Activated effector memory CD4-positive, alpha-beta T cell treated with anti-CD3 and anti-CD28 coated beads, Interleukin-2, amount 50 U/mL, for 16 hours (primary cell): ENCODE data around the gene KRTCAP2.
A peak's percentile ranks its signal among the peaks of the same experiment; 100 is the strongest.

Experiments
- DNase-seq: peaks from one replicate; pipeline ENCODE4 v3.0.0-alpha.2; 2020

The KRTCAP2 gene

DNA sequence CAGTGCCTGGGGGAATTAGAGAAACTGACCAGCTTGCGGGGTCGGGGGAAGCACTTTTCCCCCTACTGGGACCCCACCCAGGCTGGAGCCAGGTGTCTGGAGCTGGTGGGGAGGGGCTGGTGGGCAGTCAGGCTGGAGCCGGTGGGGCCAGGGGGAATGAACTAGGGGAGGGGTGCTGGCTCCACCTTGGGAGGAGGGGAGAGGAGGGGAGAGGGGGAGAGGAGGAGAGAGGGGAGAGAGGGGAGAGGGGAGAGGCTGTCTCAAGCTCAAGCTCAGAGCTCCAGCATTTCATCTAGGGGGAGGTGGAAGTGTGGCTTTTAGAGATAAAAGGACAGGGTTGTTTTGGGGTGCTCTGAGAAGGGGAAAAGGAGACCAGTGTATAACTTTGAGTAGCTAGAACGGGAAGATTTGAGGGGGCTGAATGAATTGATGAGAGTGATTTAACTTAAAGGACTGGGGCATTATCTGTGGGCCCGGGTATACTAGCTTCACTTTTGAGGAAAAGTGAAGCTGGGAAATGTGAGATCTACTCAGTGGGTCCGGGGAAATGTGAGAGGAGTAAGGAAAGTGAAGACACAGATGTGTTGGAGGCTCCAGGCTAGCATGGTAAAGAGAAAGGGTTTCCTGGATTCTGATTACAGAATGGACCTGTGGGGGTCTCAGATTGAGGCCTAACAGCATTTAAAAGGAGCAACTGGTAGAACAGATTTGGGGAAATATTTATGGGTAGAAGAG is 42.7 kb downstream of the KRTCAP2 start:
- DNase-seq: no peak

DNA sequence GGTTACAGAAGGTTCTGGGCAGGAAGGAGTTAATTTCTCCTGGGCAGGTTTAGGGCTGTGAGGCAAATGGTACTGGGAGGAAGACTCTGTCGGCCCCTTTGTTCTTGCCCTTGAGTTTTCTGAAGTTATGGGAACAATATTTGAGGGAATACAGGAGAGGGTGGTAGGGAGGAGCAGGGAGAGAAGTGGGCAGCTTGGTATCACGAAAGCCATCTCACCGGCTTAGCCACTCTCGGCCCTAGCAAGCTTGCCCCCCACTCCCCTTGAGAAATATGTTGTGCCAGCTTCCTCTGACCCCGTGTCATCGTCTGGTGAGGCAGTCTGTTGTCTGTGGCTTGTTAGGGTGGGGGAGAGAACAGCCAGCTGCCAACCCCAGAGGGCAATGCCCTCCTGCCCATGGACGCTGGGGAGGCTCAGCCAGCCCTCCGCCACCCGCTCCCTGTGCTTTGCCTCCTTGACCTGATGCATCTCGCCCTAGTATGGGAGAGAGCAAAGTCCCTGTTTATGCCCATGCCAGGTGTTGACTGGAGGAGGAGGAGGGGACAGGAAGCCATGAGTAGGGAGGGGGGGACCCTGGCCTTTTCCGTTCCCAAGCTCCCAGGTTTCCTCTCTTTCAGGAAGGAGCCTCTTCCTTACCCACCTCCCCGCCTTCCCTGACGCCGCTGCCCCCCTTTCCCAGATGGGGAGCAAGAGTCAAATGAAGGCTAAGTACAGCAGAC is 44.2 kb downstream of the KRTCAP2 start:
- no peak for DNase-seq

DNA sequence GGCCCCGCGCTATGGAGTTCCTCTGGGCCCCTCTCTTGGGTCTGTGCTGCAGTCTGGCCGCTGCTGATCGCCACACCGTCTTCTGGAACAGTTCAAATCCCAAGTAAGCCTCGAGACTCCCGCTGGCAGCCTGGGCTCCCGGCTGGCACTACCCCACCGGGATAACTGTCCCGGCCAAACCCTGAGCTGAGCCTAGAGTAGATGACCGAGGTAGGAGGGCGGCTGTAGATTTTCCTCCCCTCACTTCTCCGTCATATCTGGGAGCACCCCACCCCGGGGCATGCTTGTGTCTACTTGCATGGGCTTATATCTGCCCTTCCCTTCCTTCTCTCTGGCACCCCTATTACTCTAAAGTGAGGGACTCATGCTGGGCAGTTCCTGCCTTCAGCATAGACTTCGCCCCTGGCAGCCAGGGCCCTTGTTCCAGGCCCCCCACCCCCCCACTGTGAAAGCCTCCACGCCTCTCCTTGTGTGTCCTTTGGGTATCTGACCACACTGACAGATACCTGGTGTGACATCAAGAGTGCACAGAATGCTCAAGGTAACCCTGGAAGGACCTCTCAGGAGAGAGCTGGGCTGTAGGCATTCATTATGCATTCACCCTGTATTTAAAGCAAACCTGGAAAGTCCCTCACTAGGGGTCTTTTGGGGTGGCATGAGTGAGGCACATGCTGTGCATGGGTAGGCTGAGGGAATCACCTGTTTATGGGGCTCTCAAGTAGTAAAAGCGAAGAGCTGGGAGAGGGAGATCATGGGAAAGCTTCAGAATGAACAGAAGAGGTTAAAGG is 44.9 kb downstream of the KRTCAP2 start:
- DNase-seq: no peak

- DNase-seq: peak; percentile 78
Measured at GRCh38 chr1:155127105-155127966, 45.8 kb downstream of the KRTCAP2 start, which contains the start of gene EFNA1. Gene EFNA1, plus strand, starts transcription at chr1:155127876. Its CDS starts 102 bp downstream, at chr1:155127978.

- peak; percentile 71 for DNase-seq
Measured at GRCh38 chr1:155126556-155127104, 46.5 kb downstream of the KRTCAP2 start.

DNA sequence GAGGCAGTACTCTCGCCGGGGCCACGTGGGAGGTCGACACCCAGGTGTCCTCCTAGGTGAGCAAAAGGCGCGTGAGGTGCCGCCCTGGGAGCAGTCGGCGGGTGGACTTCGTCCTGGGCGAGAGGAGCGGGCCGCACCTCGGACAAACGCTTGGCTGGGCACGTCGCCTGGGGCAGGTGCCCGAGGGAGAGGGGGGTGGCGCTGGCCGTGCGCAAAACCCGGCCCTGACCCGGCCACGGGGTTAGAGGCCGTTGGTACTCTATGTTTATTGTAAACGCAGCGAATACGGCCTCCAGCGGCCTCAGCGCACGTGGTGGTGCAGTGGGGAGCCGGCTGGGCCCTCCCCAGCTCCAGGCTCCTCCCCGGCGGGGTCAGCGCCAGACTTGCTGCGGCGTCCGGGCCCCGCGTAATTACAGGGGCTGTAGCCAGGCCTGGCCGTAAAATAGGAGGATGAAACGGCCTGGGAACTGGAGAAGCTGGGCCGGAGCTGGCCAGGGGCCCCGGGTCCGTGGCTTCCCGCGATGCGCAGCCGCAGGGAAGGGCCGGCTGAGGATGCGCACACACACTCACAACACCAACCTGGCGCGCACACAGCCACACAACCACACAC is 47.1 kb downstream of the KRTCAP2 start:
- no peak for DNase-seq

DNA sequence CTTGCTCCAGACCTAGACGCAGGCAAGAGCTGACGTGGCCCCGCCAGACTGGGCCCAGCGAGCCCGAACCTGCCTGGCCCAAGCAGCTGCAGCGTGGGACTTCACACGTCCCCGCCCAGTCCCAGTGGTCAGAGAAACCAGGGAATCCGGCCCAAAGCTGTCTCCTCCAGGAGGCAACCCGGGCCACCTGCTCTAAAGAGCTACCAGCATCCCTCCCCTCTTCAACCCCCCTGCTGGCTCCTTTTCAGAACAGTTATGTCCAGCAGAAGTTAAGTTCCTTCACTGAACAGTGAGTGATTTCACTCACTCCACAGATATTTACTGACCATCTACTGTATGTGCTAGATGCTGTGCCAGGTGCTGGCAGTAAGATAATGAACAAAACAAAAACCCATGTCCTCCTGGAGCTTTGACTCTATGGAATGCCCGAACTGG is 47.6 kb downstream of the KRTCAP2 start:
- DNase-seq: no peak

GRCh38 chr1:155124503-155125463 is 48.3 kb downstream of the KRTCAP2 start:
- no peak for DNase-seq

DNA sequence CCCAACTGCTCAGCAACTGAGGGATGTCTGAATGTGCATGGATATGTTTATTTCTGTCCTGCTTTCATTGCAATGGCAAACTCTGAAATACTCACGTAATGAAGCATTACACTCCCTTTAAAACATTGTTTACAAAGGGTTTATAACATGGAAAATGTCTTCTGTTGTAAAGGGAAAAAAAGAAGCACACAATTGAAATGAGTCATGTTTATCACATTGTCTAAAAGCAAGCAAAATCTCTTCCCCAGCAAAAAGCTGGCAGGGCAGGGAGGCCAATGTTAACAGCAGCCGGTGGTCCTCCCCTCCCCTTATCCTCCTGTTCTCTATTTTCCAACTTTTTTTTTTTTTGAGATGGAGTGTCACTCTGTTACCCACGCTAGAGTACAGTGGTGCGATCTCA is 49.3 kb downstream of the KRTCAP2 start:
- no peak for DNase-seq

DNA sequence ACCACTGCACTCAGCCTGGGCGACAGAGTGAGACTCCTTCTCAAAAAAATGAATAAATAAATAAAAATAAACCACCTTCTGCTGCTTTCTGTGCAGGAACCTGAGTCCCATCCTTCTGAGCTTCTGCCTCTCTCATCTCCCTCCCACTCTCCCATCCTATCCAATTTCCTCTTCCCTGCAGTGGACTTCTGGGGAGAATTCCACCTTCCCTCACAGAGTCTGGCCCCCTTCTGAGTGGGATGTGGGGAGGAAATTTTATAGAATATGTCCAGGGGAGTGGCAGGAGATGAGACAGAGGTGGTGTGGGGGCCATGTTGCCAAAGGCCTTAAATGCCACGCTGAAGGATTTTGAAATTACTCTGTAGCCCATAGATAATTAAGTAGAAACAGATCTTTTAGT is 50.8 kb downstream of the KRTCAP2 start:
- no peak for DNase-seq

- DNase-seq: no peak
Measured at GRCh38 chr1:155121249-155121648, 51.9 kb downstream of the KRTCAP2 start.

DNA sequence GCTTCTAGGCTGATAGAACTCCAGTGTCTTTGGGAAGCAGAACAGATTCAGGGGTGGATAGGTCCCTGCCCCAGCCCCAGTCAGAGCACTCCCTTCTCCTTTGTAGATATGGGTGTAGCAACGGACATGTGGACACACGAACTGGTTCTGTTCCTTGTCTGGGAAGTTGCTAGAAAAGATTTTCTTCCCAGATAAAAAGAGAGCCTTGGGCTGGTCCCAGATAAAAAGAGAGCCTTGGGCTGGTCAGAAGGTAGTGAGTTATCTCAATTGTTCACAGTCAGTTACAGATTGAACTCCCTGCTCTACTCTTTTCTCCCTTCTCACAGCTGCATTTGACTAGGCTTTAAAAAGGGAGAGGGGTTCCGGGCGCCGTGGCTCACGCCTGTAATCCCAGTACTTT is 52.9 kb downstream of the KRTCAP2 start:
- DNase-seq: no peak
